Measurements from ENCODE around the gene RAD51B.

DNA sequence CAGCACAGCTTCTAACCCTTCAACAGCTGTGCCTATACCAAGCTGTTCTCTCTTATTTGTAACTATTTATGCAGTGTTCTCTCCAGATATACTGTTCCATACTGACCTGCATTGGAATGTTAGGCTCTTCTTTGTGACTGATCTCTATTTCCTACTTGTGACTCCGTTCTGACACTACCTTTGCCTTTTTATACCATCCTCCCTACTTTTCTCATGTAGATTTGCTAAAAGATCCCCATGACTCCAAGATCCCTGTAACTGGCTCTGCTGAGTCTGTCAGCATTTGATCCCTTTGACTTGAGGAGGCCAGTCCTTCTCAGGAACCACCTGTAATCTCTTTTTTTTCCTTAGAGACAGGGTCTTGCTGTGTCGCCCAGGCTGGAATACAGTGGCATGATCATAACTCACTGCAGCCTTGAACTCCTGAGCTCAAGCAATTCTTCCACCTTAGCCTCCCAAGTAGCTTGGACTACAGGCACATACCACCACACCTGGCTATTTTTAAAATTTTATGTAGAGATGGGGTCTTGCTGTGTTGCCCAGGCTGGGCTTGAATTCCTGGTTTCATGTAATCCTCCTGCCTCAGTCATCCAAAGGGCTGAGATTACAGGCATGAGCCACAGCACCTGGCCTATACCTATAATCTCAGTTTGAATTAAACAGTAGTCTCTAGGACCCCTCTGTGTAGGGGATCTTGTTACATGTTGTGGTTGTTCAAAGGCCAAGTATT, 605.0 kb downstream of the RAD51B start:
- no peak for TF ChIP-seq ZFX (IDR thresholded peaks at IDR 0.05)
- no peak for TF ChIP-seq CTCF (conservative IDR thresholded peaks at IDR 0.05)

Measured in C4-2B (cell line).